ENCODE data around the gene MARCHF10.
A peak's percentile ranks its signal among the peaks of the same experiment; 100 is the strongest.

MARCHF10 gene

GRCh38 chr17:62681939-62682381 is 126.2 kb downstream of the MARCHF10 start:
- peak; percentile 38 for FAIRE-seq

GRCh38 chr17:62681061-62681938 is 126.8 kb downstream of the MARCHF10 start:
- DNase-seq (ENCODE audit: insufficient read length, low spot score) (no peak), FAIRE-seq (no peak)

More at GRCh38 chr17:62681939-62682381, 126.2 kb downstream of the MARCHF10 start:
- DNase-seq (ENCODE audit: insufficient read length, low spot score), result no peak

DNA sequence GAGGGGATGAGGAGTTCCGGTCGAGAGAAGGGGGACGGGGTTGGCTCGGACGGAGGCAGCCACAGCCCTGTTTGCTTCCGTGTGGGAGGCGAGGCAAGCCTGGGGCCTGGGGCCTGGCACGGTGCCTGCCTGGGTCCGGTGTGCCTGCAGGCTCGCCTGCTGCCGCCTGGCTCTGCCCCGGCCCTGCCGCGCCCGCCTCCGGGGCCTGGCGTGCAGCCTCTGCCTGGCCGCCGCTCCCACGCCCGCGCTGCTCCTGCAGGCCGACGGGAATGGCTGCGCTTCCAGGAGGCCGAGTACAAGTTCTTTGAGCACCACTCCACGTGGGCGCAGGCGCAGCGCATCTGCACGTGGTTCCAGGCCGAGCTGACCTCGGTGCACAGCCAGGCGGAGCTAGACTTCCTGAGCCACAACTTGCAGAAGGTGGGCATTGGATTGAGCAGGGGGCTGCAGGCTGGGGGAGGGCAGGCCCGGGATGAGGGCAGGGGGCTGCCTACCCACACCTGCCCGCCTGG is 127.5 kb downstream of the MARCHF10 start:
- DNase-seq (ENCODE audit: insufficient read length, low spot score) (no peak), FAIRE-seq (no peak)

DNA sequence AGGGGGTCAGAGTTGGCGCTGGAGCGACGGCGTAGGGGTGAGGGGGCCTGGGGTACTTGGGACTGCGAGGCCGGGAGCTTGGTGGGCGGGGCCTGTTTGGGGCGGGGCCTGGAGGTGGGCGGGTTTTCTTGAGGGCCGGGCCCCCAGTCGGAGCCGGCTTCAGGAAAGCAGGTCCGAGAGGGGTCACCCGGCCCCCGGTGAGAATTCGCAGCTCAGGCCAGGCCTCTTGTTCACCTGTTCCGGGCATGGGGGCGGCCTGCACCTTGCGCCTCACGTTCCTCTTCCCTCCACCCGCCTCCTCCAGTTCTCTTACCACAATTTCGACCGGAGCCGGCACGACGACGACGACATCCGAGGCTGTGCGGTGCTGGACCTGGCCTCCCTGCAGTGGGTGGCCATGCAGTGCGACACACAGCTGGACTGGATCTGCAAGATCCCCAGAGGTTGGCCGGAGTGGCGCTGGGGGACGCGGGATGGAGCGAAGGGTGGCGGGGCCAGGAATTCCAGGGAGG is 128.2 kb downstream of the MARCHF10 start:
- DNase-seq (ENCODE audit: insufficient read length, low spot score) (no peak), FAIRE-seq (no peak)

DNA sequence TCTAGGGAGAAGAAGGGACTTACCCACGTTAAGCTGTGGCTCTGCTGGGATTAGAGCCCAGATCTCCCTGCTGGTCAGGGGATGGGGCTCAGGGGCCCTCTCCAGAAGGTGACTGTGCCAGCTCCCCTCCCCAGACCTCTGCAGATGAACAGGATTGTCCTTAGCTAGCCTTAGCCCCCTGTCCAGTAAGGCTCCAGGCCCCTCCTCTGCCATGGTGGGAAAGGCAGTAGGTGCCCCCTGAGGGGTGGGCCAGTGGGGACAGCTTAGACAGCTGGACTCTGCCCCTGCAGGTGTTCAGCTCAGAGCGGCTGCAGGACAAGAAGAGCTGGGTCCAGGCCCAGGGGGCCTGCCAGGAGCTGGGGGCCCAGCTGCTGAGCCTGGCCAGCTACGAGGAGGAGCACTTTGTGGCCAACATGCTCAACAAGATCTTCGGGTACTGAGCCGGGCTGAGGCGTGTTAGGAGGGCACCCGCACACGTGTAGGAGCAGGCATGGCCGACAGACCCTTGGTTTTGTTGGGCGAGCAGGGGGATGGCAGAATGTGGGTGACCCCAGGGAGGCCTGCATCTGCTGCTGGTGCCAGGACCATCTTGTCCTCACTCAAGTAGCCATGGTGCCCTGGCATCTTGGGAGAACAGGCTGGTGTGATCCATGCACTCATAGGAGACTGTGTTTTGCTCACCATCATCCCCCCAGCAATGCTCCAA is 129.7 kb downstream of the MARCHF10 start:
- DNase-seq (ENCODE audit: insufficient read length, low spot score) (no peak), FAIRE-seq (no peak)

- FAIRE-seq (no peak), DNase-seq (ENCODE audit: insufficient read length, low spot score) (no peak)
Observed at GRCh38 chr17:62676952-62677596, 131.0 kb downstream of the MARCHF10 start.

DNA sequence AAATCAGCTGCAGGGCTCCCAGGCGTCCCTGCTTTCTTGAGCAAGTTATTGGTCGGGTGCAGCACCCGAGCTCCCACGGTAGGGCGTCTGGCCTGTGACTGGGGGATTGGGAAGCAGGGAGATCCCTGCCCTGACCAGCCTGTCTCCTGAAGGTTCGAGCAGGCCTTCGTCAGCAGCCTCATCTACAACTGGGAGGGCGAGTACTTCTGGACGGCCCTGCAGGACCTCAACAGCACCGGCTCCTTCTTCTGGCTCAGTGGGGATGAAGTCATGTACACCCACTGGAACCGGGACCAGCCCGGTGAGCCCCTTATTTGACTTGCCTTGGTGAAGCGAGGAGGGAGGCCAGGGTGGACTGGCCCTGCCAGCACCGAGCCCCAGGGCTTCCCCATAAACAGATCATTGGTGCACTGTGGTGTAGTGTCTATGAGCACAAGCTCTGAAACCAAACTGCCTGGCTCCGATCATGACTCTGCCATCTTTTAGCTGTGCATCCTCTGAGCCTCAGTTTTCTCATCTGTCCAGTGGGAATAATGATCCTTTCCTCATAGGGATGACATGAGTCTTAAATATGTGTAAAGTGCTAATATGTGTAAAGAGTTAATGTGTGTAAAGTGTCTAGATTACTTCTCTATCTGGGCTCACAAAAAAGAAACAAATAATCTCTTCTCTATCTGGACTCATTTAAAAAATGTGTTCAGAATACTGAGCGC is 131.7 kb downstream of the MARCHF10 start:
- no peak for DNase-seq (ENCODE audit: insufficient read length, low spot score)
- FAIRE-seq, result peak; percentile 28

- FAIRE-seq (no peak), DNase-seq (ENCODE audit: insufficient read length, low spot score) (no peak)
Observed at GRCh38 chr17:62675701-62676100, 132.4 kb downstream of the MARCHF10 start.

- DNase-seq (ENCODE audit: insufficient read length, low spot score) (no peak), FAIRE-seq (no peak)
Observed at GRCh38 chr17:62675260-62675659, 132.9 kb downstream of the MARCHF10 start.

DNA sequence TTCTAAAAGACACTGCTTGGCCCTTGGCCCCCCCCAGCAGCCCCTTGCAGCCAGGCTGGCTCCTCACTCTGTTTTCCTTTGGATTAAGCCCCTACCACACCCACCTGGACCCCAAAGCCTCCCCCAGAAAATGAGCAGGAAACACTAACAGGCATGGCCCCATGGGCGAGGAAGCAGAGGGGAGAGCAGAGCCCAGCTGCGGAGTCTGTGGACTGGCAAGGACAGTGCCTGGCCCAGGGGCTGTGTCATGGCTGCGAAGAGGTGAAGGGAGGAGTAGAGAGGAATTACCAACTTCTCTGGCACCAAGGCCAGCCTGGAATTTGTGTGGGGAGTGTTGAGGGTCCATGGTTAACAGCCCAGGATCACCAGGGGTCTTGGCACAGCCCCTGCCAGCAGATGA is 133.3 kb downstream of the MARCHF10 start:
- DNase-seq (ENCODE audit: insufficient read length, low spot score), result no peak
- no peak for FAIRE-seq

DNA sequence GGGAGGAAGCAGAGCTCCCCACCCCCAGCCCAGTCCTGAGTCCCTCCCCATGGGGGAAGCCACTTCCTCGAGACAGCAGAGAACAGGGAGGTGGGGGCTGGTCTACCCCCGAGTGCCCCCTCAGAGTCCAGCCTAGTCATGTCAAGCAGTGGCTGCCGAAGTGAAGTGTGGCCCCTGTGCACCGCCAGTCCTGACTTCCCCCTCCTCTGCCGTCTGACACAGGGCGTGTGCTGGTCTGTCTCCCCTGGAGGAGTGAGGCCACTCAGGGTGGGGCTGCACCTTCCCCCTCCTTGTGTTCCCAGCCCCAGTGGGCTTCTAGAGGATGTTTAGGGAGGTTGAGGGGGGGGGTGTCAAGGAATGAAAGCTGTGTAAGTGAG is 133.8 kb downstream of the MARCHF10 start:
- DNase-seq (ENCODE audit: insufficient read length, low spot score) (no peak), FAIRE-seq (no peak)

- no peak for DNase-seq (ENCODE audit: insufficient read length, low spot score)
- FAIRE-seq, result no peak
Observed at GRCh38 chr17:62673614-62674362, 134.3 kb downstream of the MARCHF10 start.

- DNase-seq (ENCODE audit: insufficient read length, low spot score) (no peak), FAIRE-seq (no peak)
Observed at GRCh38 chr17:62672957-62673356, 135.2 kb downstream of the MARCHF10 start.

DNA sequence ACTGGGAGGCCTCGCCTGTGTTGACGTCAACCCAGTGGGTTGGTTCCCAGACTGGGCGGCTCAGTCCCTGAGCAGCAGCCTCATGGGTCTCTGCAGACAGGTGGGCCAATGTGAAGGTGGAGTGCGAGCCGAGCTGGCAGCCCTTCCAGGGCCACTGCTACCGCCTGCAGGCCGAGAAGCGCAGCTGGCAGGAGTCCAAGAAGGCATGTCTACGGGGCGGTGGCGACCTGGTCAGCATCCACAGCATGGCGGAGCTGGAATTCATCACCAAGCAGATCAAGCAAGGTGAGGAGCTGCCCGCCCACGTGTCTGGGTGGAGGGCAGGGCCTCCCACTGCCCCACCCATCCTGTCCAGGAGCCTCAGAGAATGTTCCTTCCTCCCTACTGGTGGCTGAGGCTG is 136.6 kb downstream of the MARCHF10 start:
- DNase-seq (ENCODE audit: insufficient read length, low spot score) (no peak), FAIRE-seq (peak; percentile 72)

GRCh38 chr17:62670202-62670821 is 137.8 kb downstream of the MARCHF10 start:
- FAIRE-seq (no peak), DNase-seq (ENCODE audit: insufficient read length, low spot score) (no peak)

GRCh38 chr17:62668091-62668804 is 139.9 kb downstream of the MARCHF10 start:
- DNase-seq (ENCODE audit: insufficient read length, low spot score) (no peak), FAIRE-seq (no peak)

GRCh38 chr17:62666801-62667591 is 141.1 kb downstream of the MARCHF10 start:
- DNase-seq (ENCODE audit: insufficient read length, low spot score) (no peak), FAIRE-seq (no peak)
